ENCODE data around the gene COL4A4.
"Not testable (repeated sequence)": the region's sequence is repeated elsewhere in the genome, so short reads cannot be mapped to it uniquely, and the experiment has no call there.

The COL4A4 gene

DNA sequence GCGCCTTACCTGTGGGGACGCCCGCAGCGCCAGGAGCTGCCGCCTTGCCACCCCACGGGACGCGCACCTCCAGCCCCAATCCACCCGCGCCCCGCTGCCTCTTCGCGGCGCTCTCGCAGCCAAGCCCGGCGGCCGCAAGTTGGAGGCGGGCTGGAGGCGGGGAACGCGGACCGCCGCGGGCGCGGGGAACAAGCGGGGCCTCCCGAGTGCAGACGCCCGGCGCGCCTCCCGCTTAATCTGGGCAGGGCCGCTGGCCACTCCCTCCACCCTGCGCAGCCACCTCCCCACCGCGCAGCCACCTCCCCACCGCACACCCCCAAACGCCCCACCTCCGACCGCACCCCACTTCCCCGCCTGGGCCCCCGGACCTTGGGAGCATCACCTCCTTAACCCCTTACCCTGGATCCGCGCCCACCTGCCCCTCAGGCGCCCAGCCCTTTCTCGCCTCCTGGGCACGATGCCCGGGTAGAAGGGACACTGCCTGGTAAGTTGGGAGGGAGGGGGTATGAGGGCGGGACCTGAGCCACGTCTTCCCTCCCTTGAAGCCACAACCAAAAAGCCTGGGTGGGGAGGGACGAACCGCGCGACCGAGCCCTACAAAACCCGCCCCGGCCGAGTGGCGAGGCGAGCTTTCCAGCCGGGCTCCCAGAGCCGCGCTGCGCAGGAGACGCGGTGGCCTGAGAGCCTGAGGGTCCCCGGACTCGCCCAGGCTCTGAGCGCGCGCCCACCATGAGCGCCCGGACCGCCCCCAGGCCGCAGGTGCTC is at the start of gene COL4A4, which contains the start of gene COL4A3:
TSS of gene COL4A4 (minus strand) at position 208 of the 765 bp plus-strand sequence. CDS start 16,722 bp downstream, outside the sequence.
TSS of gene COL4A3 (plus strand) at position 627 of the 765 bp plus-strand sequence. CDS start at position 730, 103 bp downstream.
- DNase-seq, result no peak

DNA sequence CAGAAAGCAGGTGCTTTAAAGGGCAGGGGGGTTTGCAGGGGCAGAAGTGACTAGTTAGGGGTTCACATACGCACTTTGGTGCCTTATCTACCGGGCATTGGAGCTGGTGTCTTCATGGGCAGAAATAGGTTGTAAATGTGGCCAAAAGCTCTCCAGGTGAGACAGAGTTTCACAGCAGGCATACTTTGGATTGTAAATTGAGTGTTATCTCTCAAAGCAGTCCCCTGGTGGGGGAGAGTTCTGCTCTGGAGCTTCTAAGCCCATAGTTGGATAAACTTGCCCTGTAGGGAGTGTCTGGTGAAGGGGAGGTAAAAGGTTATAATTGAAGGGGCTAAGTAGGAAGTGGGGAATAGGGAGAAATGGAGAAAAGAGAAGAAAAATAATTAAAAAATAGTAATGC is 43.6 kb upstream of the COL4A4 start:
- no peak for DNase-seq

DNA sequence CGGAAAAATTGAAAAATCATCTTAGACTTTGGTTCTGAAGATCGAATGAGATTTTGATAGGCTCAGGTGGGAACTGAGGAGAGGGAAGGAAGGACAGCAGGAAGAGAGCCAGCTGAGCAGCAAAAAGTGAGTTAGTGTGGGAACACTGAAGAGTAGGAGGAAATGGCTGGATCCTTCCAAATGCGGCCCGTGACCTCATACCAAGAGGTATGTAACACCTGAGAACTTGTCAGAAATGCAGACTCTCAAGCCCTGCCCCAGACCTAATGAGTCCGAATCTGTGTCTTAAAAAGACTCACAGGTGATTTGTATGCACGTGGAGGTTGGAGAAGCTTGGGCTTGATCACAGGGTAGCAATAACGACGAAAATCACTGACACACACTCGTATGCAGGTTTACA is 42.4 kb upstream of the COL4A4 start:
- DNase-seq, result no peak

DNA sequence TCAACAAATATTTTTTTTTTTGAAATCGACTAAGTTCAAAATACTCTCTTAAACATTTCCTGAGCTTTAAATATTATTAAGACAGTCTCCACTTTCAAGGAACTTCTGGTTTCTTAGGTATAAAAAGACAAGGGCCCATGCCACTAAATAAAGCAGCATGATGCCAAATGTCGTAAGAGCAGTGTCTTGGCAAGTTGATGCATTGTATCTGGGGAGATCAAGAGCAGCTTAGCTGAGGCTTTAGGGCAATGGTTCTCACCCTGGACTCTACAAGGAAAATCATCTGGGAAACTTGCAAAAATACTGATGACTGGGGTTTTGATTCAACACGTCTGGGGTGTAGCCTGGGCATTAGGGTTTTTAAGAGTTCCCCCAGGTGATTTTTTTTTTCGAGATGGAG is 41.7 kb upstream of the COL4A4 start:
- no peak for DNase-seq

DNA sequence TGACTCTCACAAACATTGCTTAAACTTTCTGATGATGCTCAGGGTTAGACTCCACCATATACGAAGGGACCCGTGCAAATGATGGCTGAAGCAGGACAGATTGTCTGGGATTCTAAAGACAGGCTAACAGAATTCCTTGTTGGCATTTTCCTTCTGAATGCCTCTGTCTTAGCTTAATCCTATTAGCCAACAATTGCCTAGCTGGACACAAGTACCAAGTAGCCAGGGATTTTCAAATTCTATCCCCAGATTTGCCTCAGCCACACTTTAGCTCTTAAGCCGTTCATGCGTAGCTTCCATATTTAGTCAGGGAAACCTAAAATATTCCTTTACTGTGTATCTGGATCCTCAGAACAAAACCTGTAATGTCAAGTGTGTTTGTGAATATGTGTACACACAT is 40.4 kb upstream of the COL4A4 start:
- no peak for DNase-seq

DNA sequence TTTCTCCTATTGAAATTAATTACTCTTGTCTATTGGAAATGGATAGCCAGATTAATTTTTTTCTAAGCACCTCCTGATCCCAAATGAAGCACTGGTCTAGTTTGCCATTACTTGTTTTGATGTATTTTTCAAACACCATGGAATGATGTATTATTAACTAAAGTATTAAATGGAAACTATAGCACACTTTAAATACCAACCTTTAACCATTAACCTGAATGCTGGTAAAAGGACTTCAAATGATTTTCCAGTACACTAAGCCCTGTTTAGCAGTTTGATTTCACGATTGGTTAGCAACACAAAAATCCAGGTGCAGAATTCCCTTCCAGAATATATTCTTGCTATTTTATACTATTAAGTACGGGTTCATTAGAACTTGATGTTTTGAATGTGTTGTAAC is 37.8 kb upstream of the COL4A4 start:
- DNase-seq, result no peak

DNA sequence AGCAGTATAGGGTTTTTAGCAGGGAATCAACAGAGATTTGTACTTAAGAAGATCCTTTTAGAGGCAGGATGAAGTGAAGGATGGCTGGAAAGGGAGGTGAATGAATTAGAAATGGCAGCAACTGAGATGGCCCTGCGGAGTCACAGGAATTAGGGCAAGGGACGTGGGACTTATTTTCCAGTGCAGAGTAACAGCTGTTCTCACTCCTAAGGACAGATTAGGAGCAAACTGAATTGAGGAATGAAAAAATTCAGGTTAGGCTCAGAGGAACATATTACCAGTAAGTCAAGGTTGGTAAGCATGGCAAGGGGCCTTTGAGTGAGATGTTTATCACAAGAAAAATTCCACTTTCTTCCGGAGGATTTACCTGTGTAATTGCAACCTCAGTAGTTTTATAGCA is 34.9 kb upstream of the COL4A4 start:
- no peak for DNase-seq

DNA sequence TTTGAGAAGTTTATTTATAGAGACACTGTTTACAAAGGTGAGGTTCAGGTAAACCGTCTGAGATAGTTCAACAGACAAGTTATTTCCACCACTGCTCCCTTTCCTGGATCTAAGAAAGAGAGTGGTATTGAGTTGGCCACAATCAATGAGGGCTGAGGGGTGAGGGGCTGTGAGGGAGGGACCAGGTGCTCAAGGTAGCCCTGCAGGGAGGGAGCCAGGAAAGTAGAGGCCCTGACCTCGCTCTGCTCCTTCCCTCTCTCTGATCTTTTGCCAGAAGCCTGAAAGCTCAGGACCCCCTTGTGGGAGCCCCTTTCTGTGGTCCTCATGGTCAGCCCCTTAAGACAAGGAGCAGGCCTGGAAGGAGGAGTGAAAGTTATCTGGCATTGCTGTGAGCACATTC is 30.2 kb upstream of the COL4A4 start:
- no peak for DNase-seq

DNA sequence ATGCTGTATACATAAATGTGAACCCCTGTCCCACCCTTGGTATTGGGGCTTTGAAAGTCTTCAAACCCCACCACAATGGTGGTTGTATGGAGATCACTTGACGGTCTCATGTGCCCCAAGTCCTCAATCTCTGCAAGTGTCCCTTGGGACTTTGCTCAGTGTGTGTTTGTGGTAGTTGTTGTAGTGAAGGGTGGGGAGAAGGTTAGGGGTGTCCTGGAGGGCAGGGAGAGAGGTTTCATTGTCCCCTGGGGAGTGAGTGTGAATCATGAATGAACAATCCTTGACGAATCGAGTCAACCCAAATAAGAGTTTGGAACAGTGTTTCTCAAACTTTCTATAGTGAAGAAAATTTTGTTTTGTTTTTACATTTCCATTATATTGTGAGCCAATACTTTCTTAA is 28.5 kb upstream of the COL4A4 start:
- no peak for DNase-seq

DNA sequence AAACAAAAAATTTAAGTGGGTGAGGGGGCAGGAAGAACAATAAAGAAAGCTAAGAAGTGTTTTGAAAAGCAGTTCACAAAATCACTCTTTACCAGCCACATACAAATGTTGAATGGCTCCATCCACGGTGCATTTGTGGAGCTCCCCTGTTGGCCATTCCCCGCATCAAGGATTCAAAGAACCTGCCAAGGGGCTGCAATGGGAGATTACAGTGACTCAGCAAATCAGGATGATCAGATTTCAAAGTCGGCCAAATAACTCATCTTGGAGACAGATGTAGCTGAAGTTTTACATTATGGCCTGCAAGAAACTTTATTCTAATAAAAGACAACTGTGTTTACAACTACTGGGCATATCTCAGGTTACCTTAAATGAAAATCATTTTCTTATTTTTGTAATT is 27.4 kb upstream of the COL4A4 start:
- peak; percentile 46 for DNase-seq

DNA sequence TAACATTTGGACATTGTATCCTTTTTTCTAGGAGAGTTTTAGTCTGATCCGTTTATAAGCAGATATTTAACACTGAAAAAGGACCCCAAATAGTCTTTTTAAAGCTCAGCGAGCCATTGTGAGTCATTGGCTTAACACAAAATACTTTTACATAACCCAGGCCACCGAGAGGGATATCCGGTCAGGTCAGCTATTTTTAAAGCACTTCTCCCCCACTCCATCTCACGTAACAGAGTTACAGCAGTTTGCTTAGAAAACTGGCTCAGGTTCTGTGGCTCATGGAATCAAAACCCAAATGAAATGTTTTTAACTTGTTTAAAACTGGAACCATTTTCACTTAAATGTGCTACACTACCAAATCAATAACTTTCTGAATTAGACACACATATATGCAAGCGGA is 24.3 kb upstream of the COL4A4 start:
- peak; percentile 39 for DNase-seq

DNA sequence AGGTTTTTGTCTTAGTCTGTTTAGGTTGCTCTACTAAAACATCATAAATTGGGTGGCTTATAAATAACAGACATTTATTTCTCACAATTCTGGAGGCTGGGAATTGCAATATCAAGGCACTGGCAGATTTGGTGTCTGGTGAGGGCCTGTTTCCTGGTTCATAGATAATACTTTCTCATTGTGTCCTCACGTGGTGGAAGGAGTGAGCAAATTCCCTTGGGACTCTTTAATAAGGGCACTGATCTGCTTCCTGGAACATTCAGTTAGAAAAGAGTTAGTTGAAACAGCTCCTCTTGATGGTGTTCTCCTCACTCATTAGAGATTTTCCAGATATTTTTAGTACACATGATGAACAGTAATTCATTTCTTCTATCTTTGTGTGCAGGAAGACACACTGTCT is 22.7 kb upstream of the COL4A4 start:
- DNase-seq, result no peak

DNA sequence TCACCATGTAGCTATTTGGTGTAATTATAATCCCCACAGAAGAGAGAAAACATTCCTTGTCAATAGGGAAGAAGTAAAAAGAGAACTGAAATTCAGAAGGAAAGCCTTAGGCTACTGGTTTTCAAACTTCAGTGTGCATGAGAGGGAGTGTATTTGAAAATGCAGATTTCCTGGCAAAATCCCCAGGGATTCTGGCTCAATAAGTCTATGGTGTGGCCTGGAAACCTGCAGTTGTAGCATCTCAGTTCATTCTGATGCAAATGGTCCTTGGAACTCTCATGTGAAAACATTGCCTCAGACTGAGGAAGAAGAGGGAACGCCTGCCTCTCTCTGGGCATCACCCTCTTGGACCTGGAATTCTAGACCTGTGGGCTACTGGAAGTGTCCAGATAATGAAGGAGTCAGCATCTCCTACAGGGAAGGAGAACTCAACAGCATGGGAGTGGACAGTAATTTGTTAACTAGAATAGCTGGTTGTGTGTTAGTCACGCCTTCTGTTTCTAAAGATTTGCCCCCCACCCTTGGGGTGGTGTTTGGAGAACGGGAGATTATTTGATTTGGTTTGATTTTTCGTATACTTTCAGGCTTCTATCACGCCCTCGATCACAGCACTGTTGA is 21.7 kb upstream of the COL4A4 start:
- no peak for DNase-seq

DNA sequence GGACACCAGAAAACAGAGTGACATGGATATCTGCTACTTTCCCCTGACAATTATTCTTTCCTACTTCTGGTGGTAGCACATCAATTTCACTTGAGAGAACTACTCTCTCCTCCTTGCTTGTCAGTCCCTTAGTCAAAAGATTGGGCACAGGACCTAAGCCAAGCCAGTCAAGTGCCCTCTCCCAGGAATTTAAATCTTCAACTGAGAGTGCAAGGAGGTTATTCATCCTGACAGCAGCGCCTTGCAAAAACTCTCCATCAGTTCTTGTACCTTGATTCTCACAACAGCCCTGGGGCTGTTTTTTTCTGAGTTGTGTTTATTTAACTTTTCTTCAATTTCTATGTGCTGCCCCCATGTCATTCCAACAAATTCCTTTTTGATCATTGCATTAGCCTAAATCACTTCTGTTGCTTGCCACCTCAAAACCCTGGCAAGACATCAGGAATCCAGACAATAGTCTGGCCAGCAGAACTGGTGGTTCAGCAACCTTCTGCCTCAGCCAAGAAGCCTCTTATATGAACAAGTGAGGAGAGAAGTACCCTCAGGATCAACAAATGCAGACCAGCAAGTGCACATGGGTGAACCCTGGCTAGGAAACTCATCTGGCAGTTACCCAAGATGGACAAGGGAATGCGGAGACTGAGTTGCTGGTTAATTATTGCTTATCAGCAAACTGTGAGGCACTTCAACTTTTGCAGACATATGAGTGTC is 19.8 kb upstream of the COL4A4 start:
- DNase-seq, result no peak

DNA sequence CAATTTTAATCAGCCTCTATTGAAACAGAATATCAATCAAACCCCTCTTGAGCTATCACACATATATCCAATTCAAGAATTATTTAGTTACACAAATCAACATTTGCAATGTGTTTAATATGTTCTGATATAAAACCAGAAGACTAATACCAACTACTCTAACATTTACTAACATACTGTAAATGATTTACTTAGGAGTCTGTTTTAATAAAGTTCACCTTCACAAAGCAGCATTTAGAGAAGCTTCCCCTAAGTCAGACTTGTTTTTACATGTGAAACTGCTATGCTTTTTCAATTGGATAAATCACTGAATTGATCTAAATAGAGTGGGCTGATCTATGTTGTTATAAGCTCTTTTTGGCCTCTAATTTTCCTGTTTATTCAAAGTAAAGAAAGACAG is 18.8 kb upstream of the COL4A4 start:
- no peak for DNase-seq

DNA sequence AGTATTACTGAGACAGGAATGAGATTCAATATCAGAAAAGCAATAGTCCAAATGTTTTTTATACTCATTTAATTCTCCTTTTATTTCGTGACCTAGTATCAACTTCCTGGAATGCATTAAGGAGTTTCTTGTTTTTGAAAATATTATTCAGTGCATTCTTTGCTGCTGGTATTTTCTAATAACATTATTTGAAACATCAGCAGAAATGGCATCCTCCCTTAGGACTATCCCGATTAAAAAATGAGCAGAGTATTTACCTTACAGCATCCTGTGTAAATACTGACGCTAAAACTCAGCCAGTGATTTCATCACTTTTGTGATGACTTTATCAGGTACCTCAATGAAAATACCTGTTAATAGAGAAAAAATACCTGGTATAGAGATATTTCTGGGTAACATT is 16.8 kb upstream of the COL4A4 start:
- no peak for DNase-seq

DNA sequence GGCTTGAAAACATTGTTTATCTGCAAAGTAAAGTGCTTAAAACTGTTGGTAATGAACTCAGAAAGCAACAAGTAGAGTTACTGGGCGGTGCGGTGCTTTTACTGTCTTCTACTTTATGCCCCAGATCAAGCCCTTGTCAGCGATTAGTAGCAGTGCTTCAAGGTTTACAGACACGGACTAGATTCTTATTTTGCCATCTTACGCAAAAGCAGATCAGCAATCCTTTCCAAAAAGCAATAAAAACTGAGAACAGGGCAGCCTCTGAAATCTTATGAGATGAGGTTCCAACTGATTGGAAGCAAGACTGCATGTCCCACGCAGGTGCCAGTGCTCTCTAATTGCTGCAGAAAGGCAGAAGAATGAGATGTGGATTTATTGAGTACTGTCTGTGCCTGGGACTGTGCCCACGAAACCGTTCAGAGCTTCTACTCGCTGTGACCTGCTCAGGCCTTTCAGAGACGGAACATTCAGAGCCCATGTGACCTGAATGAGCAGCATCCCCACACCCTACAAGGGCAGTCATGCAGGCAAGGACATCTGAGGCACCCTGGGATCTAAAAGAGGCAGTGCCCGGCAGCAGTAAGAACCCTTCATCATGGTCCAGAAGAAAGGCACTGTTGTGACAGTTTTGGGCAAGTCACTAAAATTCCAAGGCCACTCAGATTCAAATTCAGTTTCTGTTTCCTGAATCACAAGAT is 16.1 kb upstream of the COL4A4 start:
- no peak for DNase-seq

DNA sequence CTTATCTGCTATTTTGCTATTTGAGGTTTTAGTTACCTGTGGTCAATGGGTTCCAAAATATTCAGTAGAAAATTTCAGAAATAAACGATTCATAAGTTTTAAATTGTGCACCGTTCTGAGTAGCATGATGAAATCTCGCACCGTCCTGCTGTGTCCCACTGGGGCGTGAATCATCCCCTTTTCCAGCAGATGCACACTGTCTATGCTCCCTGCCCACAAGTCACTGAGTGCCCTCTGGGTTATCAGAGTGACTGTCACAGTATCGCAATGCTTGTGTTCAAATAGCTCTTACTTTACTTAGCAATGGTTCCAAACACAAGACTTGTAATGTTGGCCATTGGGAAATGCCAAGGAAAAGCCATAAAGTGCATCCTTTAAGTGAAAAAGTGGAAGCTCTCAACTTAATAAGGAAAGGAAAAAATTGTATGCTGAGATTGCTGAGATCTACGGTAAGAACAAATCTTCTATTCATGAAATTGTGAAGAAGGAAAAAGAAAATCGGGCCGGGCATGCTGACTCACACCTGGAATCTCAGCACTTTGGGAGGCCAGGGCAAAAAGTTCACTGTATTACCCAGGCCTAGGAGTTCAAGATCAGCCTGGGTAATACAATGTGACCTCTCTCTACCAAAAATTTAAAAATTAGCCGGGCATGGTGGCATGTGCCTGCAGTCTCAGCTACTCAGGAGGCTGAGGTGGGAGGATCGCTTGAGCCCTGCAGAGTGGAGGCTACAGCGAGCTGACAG is 13.8 kb upstream of the COL4A4 start:
- DNase-seq, result no peak

DNA sequence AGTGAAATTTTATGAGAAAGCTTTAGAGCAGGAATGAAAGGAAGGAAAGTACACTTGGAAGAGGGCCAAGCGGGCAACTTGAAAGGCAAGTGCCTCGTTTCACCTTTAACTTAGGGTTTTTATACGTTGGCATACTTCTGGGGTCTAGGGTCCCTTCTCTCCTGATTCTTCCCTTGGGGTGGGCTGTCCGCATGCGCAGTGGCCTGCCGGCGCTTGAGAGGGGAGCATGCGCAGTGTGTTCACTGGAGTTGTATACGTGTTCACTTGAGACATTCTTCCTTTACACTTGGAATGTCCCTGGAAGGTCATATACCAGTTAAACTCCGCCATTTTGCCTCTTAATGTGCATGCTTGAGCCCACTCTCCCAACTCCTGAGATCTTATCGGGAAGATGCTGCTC is 7.8 kb upstream of the COL4A4 start:
- DNase-seq, result not testable (repeated sequence)

DNA sequence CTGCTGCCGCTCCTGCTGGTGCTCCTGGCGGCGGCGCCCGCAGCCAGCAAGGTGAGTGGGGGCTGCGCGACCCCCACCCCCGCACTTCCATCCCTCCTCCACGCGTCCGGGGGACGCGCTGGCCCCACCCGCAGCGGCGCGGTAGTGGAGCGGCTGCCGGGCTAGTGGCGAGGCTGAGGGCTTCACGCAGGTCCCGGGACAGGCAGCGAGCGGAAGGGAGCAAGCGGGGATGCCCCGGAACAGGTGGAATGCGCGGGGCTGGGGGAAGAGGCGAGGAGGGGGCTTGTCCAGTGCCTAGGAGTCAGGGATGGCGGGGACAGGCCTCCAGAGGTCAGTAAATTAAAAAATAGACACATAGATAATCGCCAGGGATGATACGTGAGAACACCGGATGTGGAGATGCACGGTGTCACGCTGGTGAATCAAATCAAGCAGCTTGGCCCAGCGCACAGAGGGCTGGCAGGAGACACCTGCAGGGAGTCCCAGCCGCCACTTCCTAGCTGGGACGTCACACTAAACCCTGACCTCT is 822 bp upstream of the COL4A4 start:
- DNase-seq, result no peak

DNA sequence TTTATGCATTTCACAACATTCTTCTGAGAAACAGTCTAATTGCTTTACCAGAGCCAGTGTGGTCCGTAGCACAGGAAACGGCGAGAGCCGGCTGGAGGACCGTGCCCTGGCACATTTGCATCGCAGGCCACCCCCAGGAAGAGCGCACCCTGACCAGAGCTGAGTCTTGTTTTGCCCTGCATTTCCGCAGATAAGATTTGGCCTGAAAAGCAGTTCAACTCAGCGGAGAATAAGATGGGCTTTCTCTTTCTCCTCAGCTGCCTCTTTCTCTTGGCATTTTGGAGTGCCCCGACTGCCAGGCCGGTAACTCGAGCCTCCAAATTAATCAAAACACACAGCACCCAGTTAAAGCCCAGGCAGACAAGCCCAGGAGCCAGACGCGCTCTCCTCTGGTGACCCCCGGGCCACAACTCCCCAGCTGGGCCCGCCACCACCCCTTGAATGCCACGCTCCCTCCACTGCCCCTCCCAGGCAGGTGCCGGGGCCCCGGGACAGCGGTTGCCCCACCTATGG is 464 bp downstream of the COL4A4 start:
- no peak for DNase-seq

DNA sequence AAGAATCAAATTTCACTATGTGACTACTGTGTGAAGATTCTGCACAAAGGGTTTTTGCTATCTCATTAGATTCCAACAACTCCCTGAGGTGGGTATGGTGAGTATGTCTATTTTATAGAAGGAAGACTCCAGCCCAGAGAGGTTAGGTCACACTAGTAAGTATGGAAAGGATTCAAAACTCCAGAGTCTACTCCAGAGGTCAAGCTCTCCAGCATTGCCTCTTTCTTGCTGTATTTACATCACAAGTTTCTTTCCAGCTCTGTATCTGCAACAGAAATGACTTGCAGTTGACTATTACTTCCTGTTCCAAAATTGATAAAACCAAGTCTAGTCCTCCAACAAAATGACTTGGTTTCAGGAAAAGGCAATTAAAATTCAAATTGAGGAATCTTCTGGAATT is 2.1 kb downstream of the COL4A4 start:
- no peak for DNase-seq

Measured in fibroblast of skin of right quadriceps (primary cell).